22Rv1 (cell line): Measurements from ENCODE around the gene TRIM32.

Source experiments
- CTCF ChIP-seq: fragments of 450-650 bp; IDR thresholded peaks from 2 replicates; pipeline ENCODE4 v1.5.1; 2017; ENCODE audit warnings: mild to moderate bottlenecking
- ZFX ChIP-seq: fragments of 450-650 bp; IDR thresholded peaks from 2 replicates; pipeline ENCODE4 v1.6.1; 2017; ENCODE audit warnings: antibody characterized with exemption, borderline replicate concordance

- no peak for TF ChIP-seq CTCF
- no peak for TF ChIP-seq ZFX
Measured at GRCh38 chr9:116653348-116654058, 33.6 kb upstream of the TRIM32 start.
